GM12878 (cell line): ENCODE data around the gene MAGI2. TPM values are rescaled to one million over a fixed set of nuclear protein-coding genes. Genes with fewer than 3 reads are reported as not detected.

Experiments used
- ATAC-seq: fragments of 200-7000 bp; cut with Tn5 transposase; 3 replicates; pipeline ENCODE4 v1.9.1; 2020; ENCODE audit warnings: mild to moderate bottlenecking, moderate library complexity
- BruUV-seq: library from RNA; stranded (reverse); fragments of 400-500 nt; replicated peaks from 2 replicates; lab custom pipeline; 2021; lab: Mats Ljungman, UMichigan
- CTCF ChIA-PET: fragments of 300-600 bp; sonication (Branson Sonifier 250); formaldehyde crosslinking; extraction: SDS; loops from one replicate; lab custom pipeline; 2021; ENCODE audit warnings: inconsistent platforms; lab: Yijun Ruan, JAX
- POLR2A ChIA-PET: fragments of 350-600 bp; formaldehyde crosslinking; extraction: SDS; loops from one replicate; lab custom pipeline; 2021; ENCODE audit warnings: inconsistent platforms; lab: Charles Lee
- RAD21 ChIA-PET: fragments of 300-600 bp; sonication (Branson Sonifier 250); formaldehyde crosslinking; loops from one replicate; lab custom pipeline; 2023; ENCODE audit warnings: antibody characterized with exemption; ENCODE audit not compliant: unreplicated experiment; lab: Charles Lee
- SMC1A ChIA-PET: fragments of 300-600 bp; sonication (Branson Sonifier 250); formaldehyde crosslinking; loops from one replicate; lab custom pipeline; 2023; ENCODE audit not compliant: unreplicated experiment, uncharacterized antibody; lab: Charles Lee
- DNase-seq: peaks from one replicate; pipeline ENCODE4 v3.0.0-alpha.2; 2011; ENCODE audit warnings: low read depth, low spot score
- FAIRE-seq: peaks from 3 replicates; lab custom pipeline; 2011; peaks lifted over from hg19 to GRCh38; lab: Jason Lieb, UNC
- H2AFZ ChIP-seq: 2 replicates; pipeline ENCODE4 v1.6.0; 2011; ENCODE audit warnings: low read depth, low read length, control low read depth; ENCODE audit not compliant: control insufficient read depth
- H3K27ac ChIP-seq: 2 replicates; pipeline ENCODE4 v1.5.1; 2011; ENCODE audit warnings: control low read depth; ENCODE audit not compliant: control insufficient read depth, insufficient read depth
- H3K27me3 ChIP-seq, 2 experiments: replicated peaks in 1 of 2; 2 replicates each; pipeline versions ENCODE4 v1.6.0 to v1.6.1; 2011; ENCODE audit warnings: low read length in 1 of 2; ENCODE audit not compliant: control insufficient read depth in 2 of 2, insufficient read depth in 2 of 2
- H3K36me3 ChIP-seq, 2 experiments: 2 replicates each; pipeline ENCODE4 v1.5.1; 2011; ENCODE audit warnings: low read length in 1 of 2; ENCODE audit not compliant: control insufficient read depth in 2 of 2, insufficient read depth in 2 of 2
- H3K4me1 ChIP-seq: 2 replicates; pipeline ENCODE4 v1.6.1; 2011; ENCODE audit warnings: mild to moderate bottlenecking, low read length, moderate library complexity, mixed read lengths; ENCODE audit not compliant: control insufficient read depth, insufficient read depth
- H3K4me2 ChIP-seq: 2 replicates; pipeline ENCODE4 v1.6.0; 2011; ENCODE audit warnings: control low read depth; ENCODE audit not compliant: control insufficient read depth, insufficient read depth
- H3K4me3 ChIP-seq: fragments of 200-600 bp; sonication (generic); 2 replicates; pipeline ENCODE4 v1.5.1; 2016
- H3K79me2 ChIP-seq: 2 replicates; pipeline ENCODE4 v1.6.0; 2011; ENCODE audit warnings: low read length; ENCODE audit not compliant: control insufficient read depth, insufficient read depth
- H3K9ac ChIP-seq: 2 replicates; pipeline ENCODE4 v1.8.0; 2011; ENCODE audit warnings: low read length, control low read depth, mixed read lengths; ENCODE audit not compliant: control insufficient read depth, insufficient read depth
- H3K9me3 ChIP-seq: replicated peaks from 3 replicates; pipeline ENCODE4 v1.5.1; 2011; ENCODE audit warnings: mild to moderate bottlenecking, low read length; ENCODE audit not compliant: control insufficient read depth, insufficient read depth
- H4K20me1 ChIP-seq: 2 replicates; pipeline ENCODE4 v1.6.0; 2011; ENCODE audit not compliant: control insufficient read depth, insufficient read depth
- BCL3 ChIP-seq: IDR thresholded peaks from 2 replicates; pipeline ENCODE4 v1.6.1; 2011; ENCODE audit warnings: borderline replicate concordance, low read depth, mild to moderate bottlenecking, moderate library complexity, low read length; ENCODE audit not compliant: insufficient read depth, poor library complexity, severe bottlenecking
- CBFB ChIP-seq: IDR thresholded peaks from 2 replicates; pipeline ENCODE4 v1.6.1; 2016; ENCODE audit warnings: antibody characterized with exemption, low read depth
- E2F8 ChIP-seq: fragments of 450-650 bp; IDR thresholded peaks from 2 replicates; pipeline ENCODE4 v1.6.1; 2018; ENCODE audit warnings: mild to moderate bottlenecking, low read depth, moderate library complexity; ENCODE audit not compliant: partially characterized antibody
- HDGF ChIP-seq: fragments of 450-650 bp; IDR thresholded peaks from 2 replicates; pipeline ENCODE4 v1.6.1; 2016; ENCODE audit warnings: antibody characterized with exemption
- IKZF1 ChIP-seq: fragments of 450-650 bp; conservative IDR thresholded peaks from 2 replicates; pipeline ENCODE4 v1.6.1; 2017; ENCODE audit warnings: antibody characterized with exemption, mild to moderate bottlenecking
- MTA2 ChIP-seq: fragments of 450-650 bp; IDR thresholded peaks from 2 replicates; pipeline ENCODE4 v1.6.1; 2016; ENCODE audit warnings: low read depth, mild to moderate bottlenecking, moderate library complexity
- MTA3 ChIP-seq: IDR thresholded peaks from 2 replicates; pipeline ENCODE4 v1.6.1; 2012; ENCODE audit warnings: low read length, inconsistent platforms, borderline replicate concordance
- PKNOX1 ChIP-seq: fragments of 450-650 bp; IDR thresholded peaks from 2 replicates; pipeline ENCODE4 v1.6.1; 2016; ENCODE audit warnings: mild to moderate bottlenecking
- POLR2A ChIP-seq: IDR thresholded peaks from 2 replicates; pipeline ENCODE4 v1.6.1; 2011; ENCODE audit warnings: low read depth, mild to moderate bottlenecking, low read length
- RBBP5 ChIP-seq: fragments of 200-600 bp; sonication (generic); conservative IDR thresholded peaks from 2 replicates; pipeline ENCODE4 v1.6.1; 2016
- ZNF592 ChIP-seq: fragments of 450-650 bp; IDR thresholded peaks from 2 replicates; pipeline ENCODE4 v1.6.1; 2017; ENCODE audit warnings: mild to moderate bottlenecking, moderate library complexity
- WGBS: methylation state at CpG from one replicate; pipeline ENCODE4 v1.1.6; 2016; ENCODE audit warnings: low lambda C conversion rate; ENCODE audit not compliant: insufficient replicate concordance, insufficient coverage; ENCODE audit errors: missing lambda C conversion rate; 5-methylcytosine and 5-hydroxymethylcytosine counted together
- in situ Hi-C: fragments of 300-500 bp; cut with MboI; formaldehyde crosslinking; loops from 9 replicates; pipeline ENCODE4 v1.14.3; 2018; ENCODE audit warnings: mixed read lengths
- intact Hi-C: fragments of 100-400 bp; cut with micrococcal nuclease; formaldehyde crosslinking; loops from one replicate; pipeline ENCODE4 v1.14.2; 2022; ENCODE audit not compliant: unreplicated experiment
- polyA plus RNA-seq, 11 experiments: library from polyadenylated mRNA; depleted of rRNA in 4 of 11; unstranded in 6 of 11; stranded (reverse) in 5 of 11; fragments of >200 nt; fragmentation: Nextera tagmentation in 4 of 11; fragmentation: Illumina TruSeq in 1 of 11; extraction: Ambion mirVana in 4 of 11; extraction: Trizol in 1 of 11; gene quantifications; 1 replicate in 1 of 11; 2 replicates in 10 of 11; pipeline versions ENCODE4 v1.2.1 to v1.2.3, GENCODE V29; 2011 to 2016; ENCODE audit warnings: inconsistent platforms in 2 of 11, missing spikeins in 2 of 11, low read depth in 1 of 11
- total RNA-seq, 4 experiments: library from RNA; depleted of rRNA in 3 of 4; stranded (reverse); fragments of >200 nt in 3 of 4; fragmentation: Illumina TruSeq in 1 of 4; extraction: Trizol in 1 of 4; gene quantifications; 2 replicates each; pipeline versions ENCODE4 v1.2.1 to v1.2.3, GENCODE V29; 2013 to 2021

MAGI2 gene
- total and polyA plus RNA-seq, 10 of the 15 experiments (the other 5 are each of a cell fraction or from before 2014, with no cell fraction given) = 0.01 to 0.31 (median 0.05) TPM; not detected in 2

- TF ChIP-seq IKZF1 = no peak
- TF ChIP-seq PKNOX1 = no peak
- no peak for TF ChIP-seq MTA3
- no peak for TF ChIP-seq CBFB
- no peak for TF ChIP-seq ZNF592
- no peak for TF ChIP-seq POLR2A
- TF ChIP-seq HDGF = no peak
Observed at GRCh38 chr7:78090616-78091015, 1362.9 kb downstream of the MAGI2 start (continued).

GRCh38 chr7:78083476-78084120, 1369.9 kb downstream of the MAGI2 start:
- Histone ChIP-seq H3K27ac (no peak overlapping the region), H3K27me3 (peaks cover 1 to 4% of the 10 kb centered on the region in 2 experiments; a peak in 3 of 4 replicates), H4K20me1 (no peaks in the 10 kb centered on the region), H3K79me2 (no peaks in the 10 kb centered on the region), H3K4me3 (no peak overlapping the region), H3K4me2 (no peak overlapping the region), H3K4me1 (no peaks in the 10 kb centered on the region), H2AFZ (no peak overlapping the region), H3K9ac (no peak overlapping the region), H3K9me3 (no peaks in the 10 kb centered on the region), H3K36me3 (no peaks in the 10 kb centered on the region)
- in situ Hi-C loops = no loop called here
- CTCF ChIA-PET = no interaction called here
- no TSS peak for BruUV-seq
- WGBS = 60% methylated on average over 6 of the region's 6 CpGs
- no peak for ATAC-seq
- POLR2A ChIA-PET = no interaction called here
- intact Hi-C loops = no loop called here
- SMC1A ChIA-PET = no interaction called here
- no peak for FAIRE-seq
- DNase-seq = no peak
- RAD21 ChIA-PET = no interaction called here
- TF ChIP-seq RBBP5 (no peak), POLR2A (no peak), BCL3 (no peak), E2F8 (no peak), MTA2 (no peak)
